HS-5 (cell line): ENCODE results near the gene SYNE1.
"Not testable (repeated sequence)": the region's sequence is repeated elsewhere in the genome, so short reads cannot be mapped to it uniquely, and the experiment has no call there.

ENCODE experiments used
- DNase-seq: peaks from one replicate; pipeline ENCODE4 v3.0.0-alpha.2; 2012; ENCODE audit warnings: low read depth

Gene SYNE1

DNA sequence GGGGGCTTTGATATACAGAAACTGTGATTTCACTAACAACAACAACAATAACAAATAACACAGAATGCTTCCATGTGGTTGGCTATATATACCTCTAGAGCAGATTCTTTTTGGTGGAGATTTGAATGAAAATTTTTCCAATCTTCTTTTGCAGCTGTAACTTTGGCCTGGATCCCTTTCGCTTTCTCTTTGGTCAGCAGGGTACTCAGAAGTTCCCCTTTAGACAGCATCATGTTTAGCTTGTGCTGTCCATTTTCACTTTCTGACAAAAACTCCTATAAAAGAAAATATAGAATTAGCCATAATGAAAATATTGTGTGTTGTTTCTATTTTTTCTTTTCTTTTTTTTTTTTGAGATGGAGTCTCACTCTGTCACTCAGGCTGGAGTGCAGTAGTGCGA lies 264.2 kb downstream of the SYNE1 start:
- DNase-seq, result no peak

DNA sequence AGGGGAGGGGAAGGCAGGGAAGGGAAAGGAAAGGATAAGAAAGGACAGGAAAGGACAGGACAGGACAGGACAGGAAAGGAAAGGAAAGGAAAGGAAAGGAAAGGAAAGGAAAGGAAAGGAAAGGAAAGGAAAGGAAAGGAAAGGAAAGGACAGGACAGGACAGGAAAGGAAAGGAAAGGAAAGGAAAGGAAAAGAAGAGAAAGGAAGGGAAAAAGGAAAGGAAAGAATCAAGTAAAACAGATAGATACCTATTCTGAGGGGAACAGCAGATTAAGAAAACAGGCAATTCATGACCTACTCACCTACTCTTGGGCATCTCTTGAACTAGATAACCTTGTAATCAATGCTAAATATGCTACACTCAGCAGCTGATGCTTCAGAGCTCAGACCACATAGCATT lies 265.4 kb downstream of the SYNE1 start:
- DNase-seq, result no peak

- no peak for DNase-seq
Observed at GRCh38 chr6:152368751-152369624, 268.2 kb downstream of the SYNE1 start.

- DNase-seq, result no peak
Observed at GRCh38 chr6:152364866-152365265, 272.3 kb downstream of the SYNE1 start.

- no peak for DNase-seq
Observed at GRCh38 chr6:152360034-152360433, 277.1 kb downstream of the SYNE1 start.

DNA sequence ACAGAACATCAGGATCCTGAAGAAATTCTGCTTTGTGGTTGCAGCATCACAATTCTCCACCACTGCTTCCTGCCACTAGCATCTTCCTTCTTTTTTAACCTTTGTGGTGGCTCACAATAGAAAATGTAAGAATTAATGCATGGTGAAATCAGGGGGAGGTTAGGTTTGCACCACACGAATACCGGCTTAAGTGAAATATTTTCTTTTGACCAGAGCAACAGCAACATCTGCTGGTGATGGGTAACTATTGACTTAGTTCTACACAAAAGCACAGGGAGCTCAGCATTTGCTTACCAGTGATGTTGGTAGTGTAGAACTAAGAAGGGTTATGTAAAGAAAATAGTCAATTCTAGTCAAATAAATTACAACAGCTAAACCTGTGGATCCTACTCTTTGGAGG lies 280.5 kb downstream of the SYNE1 start:
- DNase-seq, result no peak

- no peak for DNase-seq
Observed at GRCh38 chr6:152356016-152356415, 281.1 kb downstream of the SYNE1 start.

GRCh38 chr6:152355166-152355565 lies 282.0 kb downstream of the SYNE1 start:
- no peak for DNase-seq

DNA sequence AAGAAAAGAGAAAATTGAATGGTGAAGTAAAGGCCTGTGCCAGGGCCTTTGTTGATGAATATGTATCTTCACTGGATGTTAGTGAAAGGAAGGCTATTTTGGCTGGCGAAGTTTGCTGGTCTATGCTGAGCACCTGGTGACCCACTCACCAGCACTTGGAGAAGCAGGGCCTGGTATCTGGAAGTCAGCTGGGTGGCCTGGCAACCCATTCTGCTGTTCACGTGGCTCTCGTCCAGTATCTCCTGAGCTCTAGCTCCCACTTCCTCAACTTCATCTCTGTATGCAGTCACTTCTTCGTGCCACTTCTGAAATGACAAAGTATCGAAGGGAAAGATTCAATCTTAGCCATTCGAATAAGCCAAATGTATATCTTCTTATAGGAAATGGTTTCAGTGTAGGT lies 283.7 kb downstream of the SYNE1 start:
- no peak for DNase-seq

GRCh38 chr6:152351742-152352141 lies 285.4 kb downstream of the SYNE1 start:
- no peak for DNase-seq

GRCh38 chr6:152351110-152351509 lies 286.1 kb downstream of the SYNE1 start:
- DNase-seq, result no peak

DNA sequence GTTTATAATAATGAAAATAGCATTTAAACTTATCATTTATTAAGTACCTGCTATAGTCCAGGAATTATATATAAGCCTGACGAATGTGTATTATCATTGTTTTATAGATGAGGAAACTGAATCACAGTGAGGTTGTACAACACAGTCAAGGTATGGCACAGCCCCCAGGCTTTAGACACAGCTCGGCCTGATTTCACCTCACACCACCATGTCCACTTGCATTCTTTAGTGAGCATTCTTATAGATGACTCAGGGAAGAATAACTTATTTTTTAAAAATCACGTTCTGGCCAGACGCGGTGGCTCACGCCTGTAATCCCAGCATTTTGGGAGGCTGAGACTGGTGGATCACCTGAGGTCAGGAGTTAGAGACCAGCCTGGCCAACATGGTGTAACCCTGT lies 289.0 kb downstream of the SYNE1 start:
- no peak for DNase-seq

GRCh38 chr6:152343735-152344360 lies 293.3 kb downstream of the SYNE1 start:
- no peak for DNase-seq

- DNase-seq, result no peak
Observed at GRCh38 chr6:152341596-152341995, 295.6 kb downstream of the SYNE1 start.

GRCh38 chr6:152338335-152339125 lies 298.6 kb downstream of the SYNE1 start:
- no peak for DNase-seq

DNA sequence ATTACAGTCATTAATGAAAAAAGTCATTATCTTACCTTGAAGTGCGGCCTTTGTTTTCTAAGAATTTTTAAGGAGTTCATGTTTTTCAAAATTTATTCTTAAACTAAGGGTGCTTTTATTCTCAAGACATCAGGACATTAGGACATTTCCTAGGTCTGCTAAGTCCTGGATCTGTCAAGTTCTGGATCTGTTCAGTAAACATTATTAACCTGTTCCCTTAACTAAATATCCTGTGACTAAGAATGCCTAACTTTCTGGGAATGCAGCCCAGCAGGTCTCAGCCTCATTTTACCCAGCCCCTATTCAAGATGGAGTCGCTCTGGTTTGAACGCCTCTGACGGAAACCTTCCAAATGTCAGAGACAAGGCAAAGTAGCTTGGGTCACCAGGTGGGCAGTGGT lies 302.6 kb downstream of the SYNE1 start:
- DNase-seq, result no peak

DNA sequence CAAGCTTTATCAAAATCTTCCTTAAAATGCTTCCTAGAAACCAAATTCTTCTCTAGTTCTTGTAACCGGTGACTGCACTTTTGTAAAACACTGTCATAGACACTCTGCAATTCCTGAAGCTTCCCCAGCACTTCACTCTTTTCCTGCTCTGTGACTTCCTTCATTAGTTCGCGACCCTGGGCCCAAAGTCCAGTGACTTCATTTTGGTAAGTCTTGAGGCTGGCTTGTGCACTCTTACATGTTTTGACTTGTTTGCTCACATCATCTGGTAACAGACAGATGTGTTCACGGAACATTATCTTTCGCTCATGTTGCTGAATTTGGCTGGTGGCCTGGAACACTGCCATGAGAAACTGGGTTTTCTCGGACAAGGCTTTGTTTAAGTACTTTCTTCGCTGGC lies 306.2 kb downstream of the SYNE1 start:
- no peak for DNase-seq

DNA sequence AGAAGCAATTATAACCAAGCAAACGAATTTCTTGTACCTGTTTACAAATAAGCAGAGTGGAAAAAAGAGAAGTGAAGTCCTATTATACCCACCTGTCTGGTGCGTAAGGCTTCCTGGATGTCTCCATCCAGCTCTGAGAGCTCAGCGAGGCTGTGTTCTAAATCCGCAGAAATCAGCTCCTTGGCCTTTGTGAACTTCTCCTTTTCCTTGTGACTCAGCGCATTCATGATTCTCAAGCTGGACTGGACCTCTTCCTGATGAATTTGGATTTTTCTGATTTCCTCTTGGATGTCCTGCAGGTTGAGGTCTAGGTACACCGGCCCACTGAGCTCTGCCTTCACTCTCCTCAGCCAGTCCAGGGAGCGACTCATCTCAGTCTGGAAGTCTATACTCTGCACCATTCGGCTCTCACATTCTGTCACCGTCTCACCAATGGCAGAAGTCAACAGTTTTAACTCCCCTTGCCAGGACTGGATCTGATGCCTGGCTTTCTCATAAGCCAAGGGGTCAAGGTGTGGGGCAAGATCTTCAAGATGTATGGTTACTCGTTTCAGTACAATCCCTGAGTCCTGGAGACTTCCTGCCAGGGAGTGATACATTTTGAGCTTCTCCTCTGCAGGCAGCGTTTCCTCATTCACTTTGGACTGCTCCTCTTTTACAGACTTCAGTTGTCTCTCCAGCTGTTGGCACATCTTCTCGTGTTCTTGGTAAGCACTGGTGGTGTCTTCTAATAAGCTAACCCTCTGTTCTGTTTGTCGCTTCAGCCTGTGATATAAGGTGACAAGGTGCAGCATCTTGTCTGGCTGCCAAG lies 307.3 kb downstream of the SYNE1 start:
- DNase-seq, result no peak

- DNase-seq, result not testable (repeated sequence)
Observed at GRCh38 chr6:152328200-152328599, 309.0 kb downstream of the SYNE1 start.

DNA sequence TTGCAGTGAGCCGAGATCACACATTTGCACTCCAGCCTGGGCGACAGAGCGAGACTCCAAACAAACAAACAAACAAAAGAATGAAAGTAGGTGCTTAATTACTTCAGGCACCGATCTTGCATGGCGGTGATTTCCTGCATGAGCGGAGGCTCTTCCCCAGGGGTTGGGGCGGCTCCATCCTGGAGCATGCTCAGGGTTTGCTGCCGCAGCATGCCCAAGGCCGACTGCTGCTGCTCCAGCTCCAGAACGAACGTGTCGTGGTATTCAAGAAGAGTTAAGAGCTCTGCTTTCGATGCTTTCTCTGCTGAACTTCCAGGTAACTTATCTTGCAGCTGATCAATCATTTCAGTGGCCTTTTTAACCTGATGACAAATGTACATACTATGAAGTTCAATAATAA lies 313.8 kb downstream of the SYNE1 start:
- DNase-seq, result no peak

- DNase-seq, result no peak
Observed at GRCh38 chr6:152318278-152318677, 318.9 kb downstream of the SYNE1 start.

- peak; percentile 65 for DNase-seq
Observed at GRCh38 chr6:152316024-152316423, 321.1 kb downstream of the SYNE1 start.
